ENCODE data around the gene KLHL1.
"Not testable (repeated sequence)": the region's sequence is repeated elsewhere in the genome, so short reads cannot be mapped to it uniquely, and the experiment has no call there.

KLHL1 gene

GRCh38 chr13:70108356-70109105, at the start of gene KLHL1:
KLHL1 (minus strand) TSS chr13:70108452; CDS start chr13:70107699, 753 bp downstream.
- no peak for DNase-seq (ENCODE audit: low spot score)

- not testable (repeated sequence) for DNase-seq (ENCODE audit: low spot score)
Measured at GRCh38 chr13:70142658-70143057, 34.4 kb upstream of the KLHL1 start.

- DNase-seq (ENCODE audit: low spot score) = no peak
Measured at GRCh38 chr13:70128098-70128497, 19.8 kb upstream of the KLHL1 start.

GRCh38 chr13:70125693-70126092, 17.4 kb upstream of the KLHL1 start:
- DNase-seq (ENCODE audit: low spot score) = no peak

- DNase-seq (ENCODE audit: low spot score) = no peak
Measured at GRCh38 chr13:70117338-70117905, 9.2 kb upstream of the KLHL1 start.

- DNase-seq (ENCODE audit: low spot score) = no peak
Measured at GRCh38 chr13:70107498-70108281, 562 bp downstream of the KLHL1 start, which contains the start of gene ATXN8OS. ATXN8OS (plus strand) TSS chr13:70107826.

GRCh38 chr13:70107125-70107497, 1.1 kb downstream of the KLHL1 start:
- no peak for DNase-seq (ENCODE audit: low spot score)

GRCh38 chr13:70104481-70104880, 3.8 kb downstream of the KLHL1 start:
- DNase-seq (ENCODE audit: low spot score) = no peak

GRCh38 chr13:70098669-70099068, 9.6 kb downstream of the KLHL1 start:
- peak; percentile 12 for DNase-seq (ENCODE audit: low spot score)

GRCh38 chr13:70090036-70090723, 18.1 kb downstream of the KLHL1 start:
- DNase-seq (ENCODE audit: low spot score) = no peak

GRCh38 chr13:70088926-70089325, 19.3 kb downstream of the KLHL1 start:
- DNase-seq (ENCODE audit: low spot score) = no peak

GRCh38 chr13:70087247-70087646, 21.0 kb downstream of the KLHL1 start:
- no peak for DNase-seq (ENCODE audit: low spot score)

GRCh38 chr13:70080012-70080411, 28.2 kb downstream of the KLHL1 start:
- no peak for DNase-seq (ENCODE audit: low spot score)

- no peak for DNase-seq (ENCODE audit: low spot score)
Measured at GRCh38 chr13:70054572-70054971, 53.7 kb downstream of the KLHL1 start.

GRCh38 chr13:70051531-70051930, 56.7 kb downstream of the KLHL1 start:
- no peak for DNase-seq (ENCODE audit: low spot score)

GRCh38 chr13:70043685-70044084, 64.6 kb downstream of the KLHL1 start:
- peak; percentile 70 for DNase-seq (ENCODE audit: low spot score)

- DNase-seq (ENCODE audit: low spot score) = no peak
Measured at GRCh38 chr13:70042193-70042592, 66.1 kb downstream of the KLHL1 start.

GRCh38 chr13:70034286-70034685, 74.0 kb downstream of the KLHL1 start:
- no peak for DNase-seq (ENCODE audit: low spot score)

- DNase-seq (ENCODE audit: low spot score) = no peak
Measured at GRCh38 chr13:70027551-70027950, 80.7 kb downstream of the KLHL1 start.

- no peak for DNase-seq (ENCODE audit: low spot score)
Measured at GRCh38 chr13:70023516-70023915, 84.7 kb downstream of the KLHL1 start.

- no peak for DNase-seq (ENCODE audit: low spot score)
Measured at GRCh38 chr13:70022646-70023045, 85.6 kb downstream of the KLHL1 start.

GRCh38 chr13:70016116-70016515, 92.1 kb downstream of the KLHL1 start:
- no peak for DNase-seq (ENCODE audit: low spot score)
